SKM-1 treated with dmso at 0.1 percent for 144 hours (cell line): ENCODE measurements around the gene SMG9.
"Not testable (repeated sequence)": the region's sequence is repeated elsewhere in the genome, so short reads cannot be mapped to it uniquely, and the experiment has no call there.

ENCODE experiments used
- DNase-seq: peaks from one replicate; lab custom pipeline; 2025; ENCODE audit not compliant: unreplicated experiment; lab: John Stamatoyannopoulos, UW

SMG9 gene

GRCh38 chr19:43695985-43696704, 58.6 kb downstream of the SMG9 start:
- peak; percentile 16 for DNase-seq

GRCh38 chr19:43694553-43694952, 60.2 kb downstream of the SMG9 start:
- no peak for DNase-seq

- DNase-seq: peak; percentile 43
These were observed 61.9 kb downstream of the SMG9 start for GRCh38 chr19:43692877-43693276.

GRCh38 chr19:43692385-43692784, 62.4 kb downstream of the SMG9 start:
- no peak for DNase-seq

- no peak for DNase-seq
These were observed 63.0 kb downstream of the SMG9 start for GRCh38 chr19:43691755-43692154.

GRCh38 chr19:43690890-43691289, 63.9 kb downstream of the SMG9 start:
- no peak for DNase-seq

GRCh38 chr19:43690444-43690843, 64.3 kb downstream of the SMG9 start:
- DNase-seq: no peak

- no peak for DNase-seq
These were observed 66.6 kb downstream of the SMG9 start for GRCh38 chr19:43688059-43688701.

- DNase-seq: no peak
These were observed 67.1 kb downstream of the SMG9 start for GRCh38 chr19:43687660-43687997.

GRCh38 chr19:43684326-43684725, 70.4 kb downstream of the SMG9 start:
- peak; percentile 22 for DNase-seq

GRCh38 chr19:43683905-43684304, 70.9 kb downstream of the SMG9 start:
- no peak for DNase-seq

- DNase-seq: no peak
These were observed 71.7 kb downstream of the SMG9 start for GRCh38 chr19:43682824-43683661.

- not testable (repeated sequence) for DNase-seq
These were observed 72.5 kb downstream of the SMG9 start for GRCh38 chr19:43682269-43682668.

- no peak for DNase-seq
These were observed 72.9 kb downstream of the SMG9 start for GRCh38 chr19:43681821-43682220.

GRCh38 chr19:43678512-43679261, 76.1 kb downstream of the SMG9 start:
- DNase-seq: no peak
